ACC112 (cell line): ENCODE data around the gene PROM2.

Experiments used
- H2AFZ ChIP-seq: fragments of 200-600 bp; sonication (generic); one replicate; pipeline ENCODE4 v1.6.0; 2017; ENCODE audit warnings: antibody characterized with exemption, low read length; ENCODE audit not compliant: unreplicated experiment
- H3K27ac ChIP-seq: fragments of 200-600 bp; sonication (generic); 2 replicates; pipeline ENCODE4 v1.5.1; 2014; ENCODE audit warnings: low read depth, mild to moderate bottlenecking, antibody characterized with exemption, low read length, moderate library complexity
- H3K27me3 ChIP-seq: fragments of 200-600 bp; sonication (generic); 2 replicates; pipeline ENCODE4 v1.6.1; 2014; ENCODE audit warnings: mild to moderate bottlenecking, antibody characterized with exemption, low read length, moderate library complexity, mixed read lengths; ENCODE audit not compliant: insufficient read depth
- H3K36me3 ChIP-seq: fragments of 200-600 bp; sonication (generic); 2 replicates; pipeline ENCODE4 v1.6.1; 2016; ENCODE audit warnings: mild to moderate bottlenecking, antibody characterized with exemption, low read length, moderate library complexity, mixed read lengths; ENCODE audit not compliant: insufficient read depth
- H3K4me1 ChIP-seq: fragments of 200-600 bp; sonication (generic); one replicate; pipeline ENCODE4 v1.6.1; 2016; ENCODE audit warnings: low read length, mixed read lengths; ENCODE audit not compliant: insufficient read depth, unreplicated experiment, control insufficient read depth
- H3K4me3 ChIP-seq: fragments of 200-600 bp; sonication (generic); 2 replicates; pipeline ENCODE4 v1.5.1; 2014; ENCODE audit warnings: mild to moderate bottlenecking, low read depth, low read length
- H3K79me2 ChIP-seq: fragments of 200-600 bp; sonication (generic); one replicate; pipeline ENCODE4 v1.6.0; 2016; ENCODE audit warnings: low read length; ENCODE audit not compliant: control insufficient read depth, unreplicated experiment, insufficient read depth

PROM2 gene

GRCh38 chr2:95287336-95287735, 13.1 kb downstream of the PROM2 start:
- H3K79me2 ChIP-seq = no peaks in the 10 kb centered on the region
- no peaks in the 10 kb centered on the region for H3K4me1 ChIP-seq
- no peak overlapping the region for H3K27ac ChIP-seq
- H2AFZ ChIP-seq = no peak overlapping the region
- H3K27me3 ChIP-seq = no peaks in the 10 kb centered on the region
- H3K36me3 ChIP-seq = no peaks in the 10 kb centered on the region
- no peak overlapping the region for H3K4me3 ChIP-seq

- Histone ChIP-seq H3K27me3 (no peaks in the 10 kb centered on the region), H2AFZ (no peak overlapping the region), H3K4me1 (no peaks in the 10 kb centered on the region), H3K79me2 (no peaks in the 10 kb centered on the region), H3K4me3 (no peak overlapping the region), H3K27ac (no peak overlapping the region), H3K36me3 (no peaks in the 10 kb centered on the region)
These were observed 13.6 kb downstream of the PROM2 start for GRCh38 chr2:95287806-95288205.

DNA sequence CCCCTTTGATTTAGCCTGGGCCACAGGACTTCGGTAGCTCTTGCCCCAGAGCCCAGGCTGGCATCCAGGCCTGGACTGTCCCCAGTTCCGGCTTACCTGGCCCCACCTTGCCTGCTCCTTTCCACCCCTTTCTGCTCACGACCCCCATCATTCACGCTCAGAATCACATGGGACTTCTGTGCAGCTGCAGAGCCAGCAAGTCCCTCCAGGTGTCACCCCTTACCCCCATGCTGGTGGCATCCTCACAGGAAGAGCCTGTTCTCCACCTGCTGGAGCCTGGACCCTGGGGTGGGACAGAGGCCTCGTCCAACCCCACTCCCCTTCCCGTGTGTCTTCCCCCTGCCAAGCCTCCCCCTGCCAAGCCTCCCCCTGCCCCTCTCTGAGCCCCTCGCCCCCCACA, 15.0 kb downstream of the PROM2 start:
- H3K79me2 ChIP-seq = no peaks in the 10 kb centered on the region
- H3K27ac ChIP-seq = no peak overlapping the region
- H3K36me3 ChIP-seq = no peaks in the 10 kb centered on the region
- H3K4me1 ChIP-seq = no peaks in the 10 kb centered on the region
- H2AFZ ChIP-seq = no peak overlapping the region
- H3K4me3 ChIP-seq = no peak overlapping the region
- no peaks in the 10 kb centered on the region for H3K27me3 ChIP-seq

DNA sequence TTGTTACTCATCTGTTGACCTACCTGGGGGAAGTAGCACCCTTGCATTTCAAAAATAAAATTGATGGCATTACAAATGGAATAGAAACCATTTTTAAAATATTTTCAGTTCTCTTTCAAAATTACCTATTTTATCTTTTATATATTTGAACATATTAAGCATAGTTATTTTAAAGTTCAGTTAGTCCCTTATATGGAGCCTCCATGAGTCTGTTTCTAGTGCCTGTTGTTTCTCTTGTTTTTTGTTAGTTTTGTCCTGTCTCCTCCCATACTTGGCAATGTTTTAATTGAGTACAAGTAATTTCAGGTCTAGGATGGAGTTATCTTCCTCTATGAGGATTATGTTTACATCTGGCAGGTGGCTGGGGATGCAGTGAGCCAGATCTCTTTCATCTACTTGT, 17.0 kb downstream of the PROM2 start:
- Histone ChIP-seq H3K27me3 (no peaks in the 10 kb centered on the region; the same call in 1 of the 2 replicates), H3K4me1 (no peaks in the 10 kb centered on the region), H3K79me2 (no peaks in the 10 kb centered on the region), H3K4me3 (no peak overlapping the region), H3K36me3 (no peaks in the 10 kb centered on the region), H2AFZ (no peak overlapping the region), H3K27ac (no peak overlapping the region)

DNA sequence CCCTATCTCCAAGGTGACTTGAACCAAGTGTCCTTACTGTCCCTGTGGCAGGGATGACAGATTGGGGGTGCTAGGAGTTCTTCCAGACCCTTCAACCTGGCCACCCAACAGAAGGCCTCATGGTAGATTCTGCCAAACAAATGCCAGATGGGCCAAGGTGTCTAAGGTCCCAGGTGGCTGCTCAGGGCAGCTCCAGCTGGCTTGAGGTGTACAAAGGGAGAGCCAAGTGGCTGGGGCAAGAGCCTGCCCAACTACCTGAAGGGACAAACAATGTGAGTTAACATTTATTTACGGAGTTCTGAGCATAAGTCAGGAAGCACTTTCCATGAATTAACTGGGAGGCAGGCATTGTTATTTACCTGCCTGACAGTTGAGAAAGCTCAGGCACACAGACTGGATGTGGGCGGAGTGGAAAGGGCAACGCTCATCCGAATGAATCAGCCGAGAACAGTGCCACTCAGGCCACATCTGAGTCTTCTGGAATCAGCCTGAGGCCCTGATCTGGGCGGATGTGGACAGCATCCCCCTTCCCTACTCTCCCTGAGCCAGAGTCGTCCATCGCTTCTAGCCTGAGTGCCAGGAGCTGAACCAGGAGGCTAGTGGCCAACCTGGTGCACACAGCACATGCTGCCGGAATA, 18.5 kb downstream of the PROM2 start:
- Histone ChIP-seq H3K27me3 (no peaks in the 10 kb centered on the region; the same call in none of the 2 replicates), H3K4me1 (peaks cover 10% of the 10 kb centered on the region), H3K4me3 (no peak overlapping the region), H3K36me3 (no peaks in the 10 kb centered on the region), H2AFZ (no peak overlapping the region), H3K27ac (no peak overlapping the region), H3K79me2 (no peaks in the 10 kb centered on the region)

GRCh38 chr2:95294579-95295250, 20.5 kb downstream of the PROM2 start:
- peaks cover 17% of the 10 kb centered on the region for H3K4me1 ChIP-seq
- H3K27ac ChIP-seq = no peak overlapping the region
- H3K27me3 ChIP-seq = no peaks in the 10 kb centered on the region; the same call in none of the 2 replicates
- H2AFZ ChIP-seq = no peak overlapping the region
- H3K36me3 ChIP-seq = no peaks in the 10 kb centered on the region
- no peaks in the 10 kb centered on the region for H3K79me2 ChIP-seq
- no peak overlapping the region for H3K4me3 ChIP-seq

GRCh38 chr2:95295376-95295775, 21.1 kb downstream of the PROM2 start:
- no peaks in the 10 kb centered on the region for H3K79me2 ChIP-seq
- H3K27ac ChIP-seq = no peak overlapping the region
- H3K27me3 ChIP-seq = no peaks in the 10 kb centered on the region; the same call in none of the 2 replicates
- H3K36me3 ChIP-seq = no peaks in the 10 kb centered on the region
- H3K4me1 ChIP-seq = peaks cover 17% of the 10 kb centered on the region
- H2AFZ ChIP-seq = no peak overlapping the region
- H3K4me3 ChIP-seq = no peak overlapping the region

DNA sequence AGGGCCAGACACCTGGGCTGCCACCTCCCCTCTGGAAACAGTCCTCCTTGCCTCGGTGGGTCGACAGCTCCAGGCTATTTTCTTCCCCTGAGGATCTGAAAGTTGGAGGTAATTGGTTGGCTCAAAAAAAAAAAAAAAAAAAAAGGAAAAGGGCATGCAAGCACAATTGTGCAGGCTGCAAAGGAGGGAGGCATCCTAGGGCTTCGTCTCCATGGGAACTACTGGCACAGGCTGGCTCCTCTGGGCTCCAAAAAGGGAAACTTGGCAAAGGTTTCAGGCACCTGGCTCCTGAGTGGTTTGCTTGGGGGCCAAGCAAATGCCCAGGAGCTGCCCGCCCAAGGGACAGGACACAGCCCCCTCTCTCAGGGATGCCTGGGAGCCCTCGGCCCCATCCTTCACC, 21.8 kb downstream of the PROM2 start:
- Histone ChIP-seq H3K27ac (no peak overlapping the region), H3K79me2 (no peaks in the 10 kb centered on the region), H3K27me3 (no peaks in the 10 kb centered on the region; the same call in none of the 2 replicates), H3K4me3 (no peak overlapping the region), H3K4me1 (peaks cover 17% of the 10 kb centered on the region), H3K36me3 (no peaks in the 10 kb centered on the region), H2AFZ (no peak overlapping the region)

- no peaks in the 10 kb centered on the region for H3K79me2 ChIP-seq
- H3K27me3 ChIP-seq = no peaks in the 10 kb centered on the region; the same call in none of the 2 replicates
- no peak within 1 kb of the TSS for H3K27ac ChIP-seq
- H3K4me1 ChIP-seq = peaks cover 17% of the 10 kb centered on the region
- H3K36me3 ChIP-seq = no peaks in the 10 kb centered on the region
- H3K4me3 ChIP-seq = peak within 1 kb of the TSS; percentile 64
- no peak within 1 kb of the TSS for H2AFZ ChIP-seq
These were observed 22.7 kb downstream of the PROM2 start, which contains the start of gene KCNIP3 for GRCh38 chr2:95296880-95297487. Gene KCNIP3, plus strand, starts transcription at chr2:95297347. Its CDS starts 92 bp downstream, at chr2:95297439.

DNA sequence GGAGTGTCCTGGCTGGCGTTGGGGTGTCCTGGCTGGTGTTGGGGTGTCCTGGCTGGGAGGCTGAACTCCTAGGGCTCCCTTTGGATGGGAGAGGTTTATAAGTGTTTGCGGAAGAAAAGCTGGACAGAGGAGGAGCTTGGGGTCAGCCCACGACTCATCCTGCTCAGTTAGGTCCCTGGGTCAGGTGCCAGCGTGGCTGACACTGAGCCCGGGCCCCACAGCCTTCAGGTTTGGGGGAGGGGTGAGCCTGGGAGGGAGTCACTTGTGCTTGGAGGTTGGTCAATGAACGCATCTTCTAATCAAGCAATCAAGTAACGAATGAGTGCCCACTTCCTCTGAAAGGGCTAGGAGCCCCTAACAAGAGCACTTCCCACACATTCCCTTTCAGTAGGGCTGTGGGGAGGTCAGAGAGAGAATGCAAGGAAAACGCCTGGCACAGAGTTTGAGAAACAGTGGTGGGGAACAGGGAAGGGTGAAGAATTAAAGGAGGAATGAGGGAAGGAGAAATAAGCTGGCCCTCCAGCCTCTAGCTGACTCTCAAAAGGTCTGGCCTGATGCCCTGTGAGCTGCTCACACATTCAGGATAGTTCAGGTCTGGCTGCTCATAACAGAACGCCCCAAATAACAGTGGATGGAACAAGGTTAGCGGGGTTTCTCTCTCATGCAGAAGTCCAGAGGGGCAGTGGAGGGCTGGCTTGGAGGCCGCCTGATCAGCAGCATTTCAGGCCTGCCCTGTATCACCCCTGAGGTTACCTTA, 23.6 kb downstream of the PROM2 start:
- H3K79me2 ChIP-seq = no peaks in the 10 kb centered on the region
- peak overlapping the region; percentile 64 for H3K4me3 ChIP-seq
- H2AFZ ChIP-seq = no peak overlapping the region
- H3K27me3 ChIP-seq = no peaks in the 10 kb centered on the region; the same call in none of the 2 replicates
- peaks cover 17% of the 10 kb centered on the region for H3K4me1 ChIP-seq
- no peaks in the 10 kb centered on the region for H3K36me3 ChIP-seq
- no peak overlapping the region for H3K27ac ChIP-seq
